Transverse colon (tissue), 3 donors: ENCODE results near the gene NFIA.

Experiments
- POLR2A ChIP-seq: fragments of 450-650 bp; IDR thresholded peaks from one replicate; pipeline ENCODE4 v1.6.1; 2016; ENCODE audit warnings: antibody characterized with exemption, mild to moderate bottlenecking, moderate library complexity
- TF ChIP-seq, protein P1 (sequence below), 5 experiments: fragments of 200-600 bp in 3 of 5; fragments of 450-650 bp in 2 of 5; sonication (generic) in 3 of 5; IDR thresholded peaks; 1 replicate in 2 of 5; 2 replicates in 3 of 5; pipeline ENCODE4 v1.5.1; 2016 to 2017; ENCODE audit warnings: antibody characterized with exemption in 5 of 5, inconsistent platforms in 3 of 5, mild to moderate bottlenecking in 2 of 5, moderate library complexity in 1 of 5

DNA sequence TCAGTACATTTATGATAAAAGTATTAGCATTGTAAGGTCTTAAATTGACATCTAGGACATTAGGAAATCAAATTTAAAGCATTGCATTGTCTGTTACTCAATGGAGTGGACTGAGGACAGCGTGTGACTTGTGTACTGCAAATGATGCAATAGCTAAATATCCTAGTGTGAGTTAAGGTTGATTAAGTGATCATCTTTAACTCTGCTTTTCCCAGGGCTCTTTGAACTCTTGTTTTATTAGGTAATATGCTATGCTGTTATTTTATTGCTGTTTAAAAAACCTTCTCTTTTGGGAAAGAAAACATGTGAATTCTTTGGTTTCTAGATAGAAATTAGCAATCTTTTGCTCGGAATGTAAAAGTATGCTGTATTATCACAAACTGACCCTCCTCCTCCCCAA is 38.6 kb downstream of the NFIA start:
- TF ChIP-seq, protein P1, sequence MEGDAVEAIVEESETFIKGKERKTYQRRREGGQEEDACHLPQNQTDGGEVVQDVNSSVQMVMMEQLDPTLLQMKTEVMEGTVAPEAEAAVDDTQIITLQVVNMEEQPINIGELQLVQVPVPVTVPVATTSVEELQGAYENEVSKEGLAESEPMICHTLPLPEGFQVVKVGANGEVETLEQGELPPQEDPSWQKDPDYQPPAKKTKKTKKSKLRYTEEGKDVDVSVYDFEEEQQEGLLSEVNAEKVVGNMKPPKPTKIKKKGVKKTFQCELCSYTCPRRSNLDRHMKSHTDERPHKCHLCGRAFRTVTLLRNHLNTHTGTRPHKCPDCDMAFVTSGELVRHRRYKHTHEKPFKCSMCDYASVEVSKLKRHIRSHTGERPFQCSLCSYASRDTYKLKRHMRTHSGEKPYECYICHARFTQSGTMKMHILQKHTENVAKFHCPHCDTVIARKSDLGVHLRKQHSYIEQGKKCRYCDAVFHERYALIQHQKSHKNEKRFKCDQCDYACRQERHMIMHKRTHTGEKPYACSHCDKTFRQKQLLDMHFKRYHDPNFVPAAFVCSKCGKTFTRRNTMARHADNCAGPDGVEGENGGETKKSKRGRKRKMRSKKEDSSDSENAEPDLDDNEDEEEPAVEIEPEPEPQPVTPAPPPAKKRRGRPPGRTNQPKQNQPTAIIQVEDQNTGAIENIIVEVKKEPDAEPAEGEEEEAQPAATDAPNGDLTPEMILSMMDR (IDR thresholded peaks at IDR 0.05): no peak
- TF ChIP-seq POLR2A: no peak
